HUES6 (cell line): ENCODE data around the gene RBM28.

Experiments
- H3K27ac ChIP-seq: 2 replicates; pipeline ENCODE4 v1.7.0; 2013; ENCODE audit warnings: low read depth, mild to moderate bottlenecking, low read length, inconsistent platforms
- H3K27me3 ChIP-seq: 2 replicates; pipeline ENCODE4 v1.6.1; 2013; ENCODE audit warnings: low read length; ENCODE audit not compliant: control insufficient read depth, insufficient read depth
- H3K36me3 ChIP-seq: 2 replicates; pipeline ENCODE4 v1.6.1; 2013; ENCODE audit warnings: low read length; ENCODE audit not compliant: control insufficient read depth, insufficient read depth
- H3K4me1 ChIP-seq: 2 replicates; pipeline ENCODE4 v1.6.1; 2013; ENCODE audit warnings: low read length; ENCODE audit not compliant: control insufficient read depth, insufficient read depth
- H3K4me3 ChIP-seq: 2 replicates; pipeline ENCODE4 v1.5.1; 2013; ENCODE audit warnings: low read depth, low read length
- H3K9ac ChIP-seq: one replicate; pipeline ENCODE4 v1.6.1; 2013; ENCODE audit warnings: mild to moderate bottlenecking, low read length
- H3K9me3 ChIP-seq: 2 replicates; pipeline ENCODE4 v1.6.1; 2013; ENCODE audit warnings: low read depth, low read length; ENCODE audit not compliant: control insufficient read depth, insufficient read depth

The RBM28 gene

DNA sequence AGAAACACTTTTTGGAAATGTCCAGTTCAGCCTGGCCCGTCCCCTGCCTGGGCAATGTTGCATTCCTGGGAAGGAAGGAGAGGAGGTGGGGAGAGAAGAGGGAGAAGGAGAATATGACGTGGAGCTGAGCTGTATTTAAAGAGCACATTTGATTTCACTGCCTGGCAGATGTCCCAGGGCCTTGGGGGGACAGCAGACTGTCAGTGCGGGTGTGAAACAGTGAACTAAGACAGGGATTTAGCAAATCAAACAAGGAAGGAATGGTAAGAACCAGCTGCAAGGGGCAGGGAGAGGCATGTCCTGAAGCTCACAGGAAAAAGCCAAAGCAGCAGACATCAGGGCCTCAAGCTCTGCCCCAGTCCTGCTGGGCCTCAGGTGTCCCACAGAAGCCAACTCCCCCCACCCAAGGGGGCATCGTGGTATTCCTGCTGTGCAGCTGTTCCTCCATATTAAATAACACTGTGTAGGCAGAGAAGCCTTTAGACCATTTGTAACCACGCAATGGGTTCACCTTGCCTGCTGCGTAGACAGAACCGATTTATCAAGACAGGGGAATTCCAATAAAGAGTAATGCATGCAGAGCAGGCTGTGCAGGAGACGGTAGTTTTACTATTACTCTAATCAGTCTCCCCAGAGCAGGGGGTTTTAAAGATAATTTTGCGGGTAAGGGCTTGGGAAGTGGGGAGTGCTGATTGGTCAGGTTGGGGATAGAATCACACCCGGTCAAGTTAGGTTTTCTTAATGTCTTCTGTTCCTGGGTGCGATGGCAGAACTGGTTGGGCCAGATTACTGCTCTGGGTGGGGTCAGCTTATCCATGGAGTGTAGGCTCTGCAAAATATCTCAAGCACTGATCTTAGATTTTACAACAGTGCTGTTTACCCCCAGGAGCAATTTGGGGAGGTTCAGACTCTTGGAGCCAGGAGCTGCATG is 84.3 kb downstream of the RBM28 start:
- H3K9ac ChIP-seq: no peak overlapping the region

DNA sequence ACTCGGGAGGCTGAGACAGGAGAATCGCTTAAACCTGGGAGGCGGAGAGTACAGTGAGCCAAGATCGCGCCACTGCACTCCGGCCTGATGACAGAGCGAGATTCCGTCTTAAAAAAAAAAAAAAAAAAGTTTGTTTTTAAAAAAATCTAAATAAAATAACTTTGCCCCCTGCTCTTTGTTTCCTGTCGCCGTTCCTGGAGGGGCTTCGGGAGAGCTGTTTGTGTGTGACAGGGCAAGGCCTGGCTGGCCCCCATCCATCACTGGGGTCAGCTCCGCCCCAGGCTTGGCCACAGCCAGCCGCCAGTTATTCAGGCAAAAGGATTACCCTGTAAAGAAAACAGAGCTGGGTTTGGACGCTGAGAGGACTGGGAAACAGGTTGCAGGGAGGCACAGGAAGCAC is 86.2 kb downstream of the RBM28 start:
- peaks cover 18% of the 10 kb centered on the region for H3K4me1 ChIP-seq
- H3K9ac ChIP-seq: no peak overlapping the region
- H3K36me3 ChIP-seq: no peaks in the 10 kb centered on the region
- H3K27me3 ChIP-seq: no peaks in the 10 kb centered on the region
- H3K27ac ChIP-seq: no peak overlapping the region
- no peaks in the 10 kb centered on the region for H3K9me3 ChIP-seq
- H3K4me3 ChIP-seq: no peak overlapping the region

More for the DNA sequence above, 84.3 kb downstream of the RBM28 start:
- Histone ChIP-seq H3K4me1 (peaks cover 18% of the 10 kb centered on the region), H3K27me3 (no peaks in the 10 kb centered on the region), H3K36me3 (no peaks in the 10 kb centered on the region), H3K9me3 (no peaks in the 10 kb centered on the region), H3K27ac (no peak overlapping the region), H3K4me3 (no peak overlapping the region)

DNA sequence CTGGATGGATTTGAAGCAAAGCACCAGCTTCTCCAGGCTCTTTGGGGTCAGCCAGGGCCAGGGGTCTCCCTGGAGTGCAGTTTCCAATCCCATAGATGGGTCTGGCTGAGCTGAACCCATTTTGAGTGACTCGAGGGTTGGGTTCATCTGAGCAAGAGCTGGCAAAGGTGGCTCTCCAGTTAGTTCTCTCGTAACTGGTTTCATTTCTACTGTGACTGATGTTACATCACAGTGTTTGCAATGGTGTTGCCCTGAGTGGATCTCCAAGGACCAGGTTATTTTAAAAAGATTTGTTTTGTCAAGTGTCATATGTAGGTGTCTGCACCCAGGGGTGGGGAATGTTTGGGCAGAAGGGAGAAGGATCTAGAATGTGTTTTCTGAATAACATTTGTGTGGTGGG is 88.4 kb downstream of the RBM28 start:
- no peak overlapping the region for H3K27ac ChIP-seq
- H3K36me3 ChIP-seq: no peaks in the 10 kb centered on the region
- H3K4me1 ChIP-seq: peaks cover 13% of the 10 kb centered on the region
- H3K4me3 ChIP-seq: no peak overlapping the region
- no peaks in the 10 kb centered on the region for H3K9me3 ChIP-seq
- H3K27me3 ChIP-seq: no peaks in the 10 kb centered on the region; the same call in 1 of the 2 replicates
- no peak overlapping the region for H3K9ac ChIP-seq

DNA sequence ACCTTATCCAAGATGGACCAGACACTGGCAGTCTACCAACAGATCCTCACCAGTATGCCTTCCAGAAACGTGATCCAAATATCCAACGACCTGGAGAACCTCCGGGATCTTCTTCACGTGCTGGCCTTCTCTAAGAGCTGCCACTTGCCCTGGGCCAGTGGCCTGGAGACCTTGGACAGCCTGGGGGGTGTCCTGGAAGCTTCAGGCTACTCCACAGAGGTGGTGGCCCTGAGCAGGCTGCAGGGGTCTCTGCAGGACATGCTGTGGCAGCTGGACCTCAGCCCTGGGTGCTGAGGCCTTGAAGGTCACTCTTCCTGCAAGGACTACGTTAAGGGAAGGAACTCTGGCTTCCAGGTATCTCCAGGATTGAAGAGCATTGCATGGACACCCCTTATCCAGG is 89.2 kb downstream of the RBM28 start:
- no peak overlapping the region for H3K27ac ChIP-seq
- H3K36me3 ChIP-seq: no peaks in the 10 kb centered on the region
- no peaks in the 10 kb centered on the region for H3K9me3 ChIP-seq
- peaks cover 5% of the 10 kb centered on the region for H3K4me1 ChIP-seq
- H3K4me3 ChIP-seq: no peak overlapping the region
- no peak overlapping the region for H3K9ac ChIP-seq
- no peaks in the 10 kb centered on the region; the same call in 1 of the 2 replicates for H3K27me3 ChIP-seq

DNA sequence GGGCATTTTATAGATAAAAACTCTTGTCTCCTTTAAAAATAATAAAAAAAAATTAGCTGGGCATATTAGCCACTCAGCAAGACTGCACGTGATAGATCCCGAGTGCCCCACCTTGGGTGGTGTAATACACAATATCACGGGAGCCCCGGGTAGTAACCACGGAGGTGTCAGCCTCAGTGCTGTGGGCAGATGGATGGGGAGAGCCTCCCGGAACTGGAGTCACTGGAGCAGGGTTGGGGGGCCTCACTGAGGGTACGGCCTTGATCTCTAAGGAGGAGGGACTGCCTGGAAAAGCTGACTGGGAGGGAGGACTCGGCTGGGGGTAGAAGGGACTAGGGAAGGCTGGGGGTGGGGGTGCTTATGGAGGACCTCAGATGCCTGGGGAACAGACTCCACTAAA is 90.0 kb downstream of the RBM28 start:
- Histone ChIP-seq H3K36me3 (no peaks in the 10 kb centered on the region), H3K4me1 (no peaks in the 10 kb centered on the region), H3K4me3 (no peak overlapping the region), H3K27ac (no peak overlapping the region), H3K27me3 (no peaks in the 10 kb centered on the region; the same call in 1 of the 2 replicates), H3K9me3 (peaks cover 4% of the 10 kb centered on the region), H3K9ac (no peak overlapping the region)

DNA sequence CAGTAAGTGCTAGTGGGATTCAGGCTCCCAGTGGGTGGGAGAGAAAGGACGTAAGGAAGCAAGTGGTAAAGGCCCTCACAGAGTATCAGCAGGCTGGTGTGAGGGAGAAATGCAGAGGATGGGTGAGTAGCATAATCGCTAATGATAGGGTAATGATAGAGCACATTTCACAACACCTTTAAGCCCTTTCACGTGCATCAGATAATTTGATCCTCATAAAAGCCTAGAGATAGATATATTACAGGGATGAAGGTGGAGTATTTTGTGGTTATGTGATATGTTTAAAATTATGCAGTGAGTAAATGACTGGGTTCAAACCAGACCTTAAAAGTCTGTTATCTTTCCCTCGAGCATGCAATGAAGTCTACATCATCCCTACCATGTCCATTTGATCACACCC is 92.4 kb downstream of the RBM28 start:
- no peak overlapping the region for H3K9ac ChIP-seq
- no peak overlapping the region for H3K27ac ChIP-seq
- H3K36me3 ChIP-seq: no peaks in the 10 kb centered on the region
- H3K27me3 ChIP-seq: no peaks in the 10 kb centered on the region; the same call in 1 of the 2 replicates
- no peaks in the 10 kb centered on the region for H3K4me1 ChIP-seq
- H3K4me3 ChIP-seq: no peak overlapping the region
- peaks cover 4% of the 10 kb centered on the region for H3K9me3 ChIP-seq
